DND-41 (cell line): ENCODE results near the gene HES5.

ENCODE experiments used
- CTCF ChIP-seq: IDR thresholded peaks from 2 replicates; pipeline ENCODE4 v1.5.1; 2012; ENCODE audit warnings: borderline replicate concordance, low read length, moderate library complexity, mild to moderate bottlenecking; ENCODE audit not compliant: poor library complexity, severe bottlenecking; ENCODE audit errors: extremely low read depth
- EZH2 ChIP-seq: IDR thresholded peaks from 3 replicates; pipeline ENCODE4 v1.6.1; 2012; ENCODE audit warnings: borderline replicate concordance, low read depth, mild to moderate bottlenecking, moderate library complexity, low read length, inconsistent platforms; ENCODE audit not compliant: severe bottlenecking

GRCh38 chr1:2506007-2506860 is 23.8 kb downstream of the HES5 start:
- TF ChIP-seq CTCF: no peak
- no peak for TF ChIP-seq EZH2
